Parathyroid adenoma (tissue), 2 donors: ENCODE data around the gene HBS1L.

Experiments
- H2AFZ ChIP-seq: fragments of 300-600 bp; sonication (generic); one replicate; pipeline ENCODE4 v1.7.0; 2017; ENCODE audit warnings: antibody characterized with exemption, mild to moderate bottlenecking
- H3K27ac ChIP-seq: fragments of 300-600 bp; sonication (generic); one replicate; pipeline ENCODE4 v1.7.0; 2017
- H3K27me3 ChIP-seq: fragments of 300-600 bp; sonication (generic); one replicate; pipeline ENCODE4 v1.7.0; 2017; ENCODE audit warnings: low read length; ENCODE audit not compliant: control insufficient read depth, insufficient read depth
- H3K36me3 ChIP-seq: fragments of 300-600 bp; sonication (generic); one replicate; pipeline ENCODE4 v1.7.0; 2017; ENCODE audit warnings: low read length; ENCODE audit not compliant: control insufficient read depth, insufficient read depth
- H3K4me1 ChIP-seq: fragments of 300-600 bp; sonication (generic); one replicate; pipeline ENCODE4 v1.7.0; 2017; ENCODE audit warnings: control low read depth
- H3K4me2 ChIP-seq: fragments of 300-600 bp; sonication (generic); one replicate; pipeline ENCODE4 v1.7.0; 2017; ENCODE audit warnings: low read length
- H3K4me3 ChIP-seq: fragments of 300-600 bp; sonication (generic); one replicate; pipeline ENCODE4 v1.7.0; 2017; ENCODE audit warnings: low read depth, low read length
- H3K79me2 ChIP-seq: fragments of 300-600 bp; sonication (generic); one replicate; pipeline ENCODE4 v1.7.0; 2017; ENCODE audit warnings: control low read depth
- H3K9ac ChIP-seq: fragments of 300-600 bp; sonication (generic); one replicate; pipeline ENCODE4 v1.7.0; 2017; ENCODE audit warnings: mild to moderate bottlenecking
- H3K9me3 ChIP-seq: fragments of 300-600 bp; sonication (generic); one replicate; pipeline ENCODE4 v1.7.0; 2017; ENCODE audit warnings: low read length; ENCODE audit not compliant: control insufficient read depth
- CTCF ChIP-seq: fragments of 300-600 bp; sonication (generic); IDR thresholded peaks from one replicate; pipeline ENCODE4 v1.7.0; 2017; ENCODE audit warnings: antibody characterized with exemption, mild to moderate bottlenecking
- donor health status: primary hyperparathyroidism.

The HBS1L gene

GRCh38 chr6:135087403-135087802, 32.8 kb upstream of the HBS1L start:
- H3K4me2 ChIP-seq: no peak overlapping the region
- no peaks in the 10 kb centered on the region for H3K36me3 ChIP-seq
- no peak overlapping the region for H2AFZ ChIP-seq
- H3K9ac ChIP-seq: no peak overlapping the region
- no peak overlapping the region for H3K27ac ChIP-seq
- H3K4me3 ChIP-seq: no peak overlapping the region
- no peaks in the 10 kb centered on the region for H3K4me1 ChIP-seq
- H3K9me3 ChIP-seq: no peaks in the 10 kb centered on the region
- no peaks in the 10 kb centered on the region for H3K27me3 ChIP-seq
- no peak for TF ChIP-seq CTCF
- H3K79me2 ChIP-seq: no peaks in the 10 kb centered on the region

- H3K9ac ChIP-seq: no peak overlapping the region
- H3K9me3 ChIP-seq: no peaks in the 10 kb centered on the region
- no peaks in the 10 kb centered on the region for H3K27me3 ChIP-seq
- TF ChIP-seq CTCF: no peak
- no peaks in the 10 kb centered on the region for H3K4me1 ChIP-seq
- no peaks in the 10 kb centered on the region for H3K36me3 ChIP-seq
- H3K79me2 ChIP-seq: no peaks in the 10 kb centered on the region
- no peak overlapping the region for H2AFZ ChIP-seq
- H3K4me3 ChIP-seq: no peak overlapping the region
- no peak overlapping the region for H3K27ac ChIP-seq
- H3K4me2 ChIP-seq: no peak overlapping the region
Observed at GRCh38 chr6:135086414-135086764, 31.8 kb upstream of the HBS1L start.

GRCh38 chr6:135085700-135086413, 31.2 kb upstream of the HBS1L start:
- no peak overlapping the region for H2AFZ ChIP-seq
- H3K27ac ChIP-seq: no peak overlapping the region
- TF ChIP-seq CTCF: no peak
- H3K4me2 ChIP-seq: no peak overlapping the region
- H3K79me2 ChIP-seq: no peaks in the 10 kb centered on the region
- H3K4me3 ChIP-seq: no peak overlapping the region
- H3K36me3 ChIP-seq: no peaks in the 10 kb centered on the region
- H3K27me3 ChIP-seq: no peaks in the 10 kb centered on the region
- H3K9ac ChIP-seq: no peak overlapping the region
- no peaks in the 10 kb centered on the region for H3K4me1 ChIP-seq
- no peaks in the 10 kb centered on the region for H3K9me3 ChIP-seq

- Histone ChIP-seq H3K9ac (no peak overlapping the region), H3K79me2 (no peaks in the 10 kb centered on the region), H2AFZ (no peak overlapping the region), H3K27me3 (no peaks in the 10 kb centered on the region), H3K4me2 (no peak overlapping the region), H3K4me1 (no peaks in the 10 kb centered on the region), H3K9me3 (no peaks in the 10 kb centered on the region), H3K4me3 (no peak overlapping the region), H3K36me3 (no peaks in the 10 kb centered on the region), H3K27ac (no peak overlapping the region)
- TF ChIP-seq CTCF: no peak
Observed at GRCh38 chr6:135084916-135085269, 30.3 kb upstream of the HBS1L start.
